ENCODE data around the gene LDLRAP1. TPM values are rescaled to one million over a fixed set of nuclear protein-coding genes. Genes with fewer than 3 reads are reported as not detected.
A peak's percentile ranks its signal among the peaks of the same experiment; 100 is the strongest.

Gene LDLRAP1
- total RNA-seq, 2 experiments from 2014 or later: 64.4 to 65.3 TPM

DNA sequence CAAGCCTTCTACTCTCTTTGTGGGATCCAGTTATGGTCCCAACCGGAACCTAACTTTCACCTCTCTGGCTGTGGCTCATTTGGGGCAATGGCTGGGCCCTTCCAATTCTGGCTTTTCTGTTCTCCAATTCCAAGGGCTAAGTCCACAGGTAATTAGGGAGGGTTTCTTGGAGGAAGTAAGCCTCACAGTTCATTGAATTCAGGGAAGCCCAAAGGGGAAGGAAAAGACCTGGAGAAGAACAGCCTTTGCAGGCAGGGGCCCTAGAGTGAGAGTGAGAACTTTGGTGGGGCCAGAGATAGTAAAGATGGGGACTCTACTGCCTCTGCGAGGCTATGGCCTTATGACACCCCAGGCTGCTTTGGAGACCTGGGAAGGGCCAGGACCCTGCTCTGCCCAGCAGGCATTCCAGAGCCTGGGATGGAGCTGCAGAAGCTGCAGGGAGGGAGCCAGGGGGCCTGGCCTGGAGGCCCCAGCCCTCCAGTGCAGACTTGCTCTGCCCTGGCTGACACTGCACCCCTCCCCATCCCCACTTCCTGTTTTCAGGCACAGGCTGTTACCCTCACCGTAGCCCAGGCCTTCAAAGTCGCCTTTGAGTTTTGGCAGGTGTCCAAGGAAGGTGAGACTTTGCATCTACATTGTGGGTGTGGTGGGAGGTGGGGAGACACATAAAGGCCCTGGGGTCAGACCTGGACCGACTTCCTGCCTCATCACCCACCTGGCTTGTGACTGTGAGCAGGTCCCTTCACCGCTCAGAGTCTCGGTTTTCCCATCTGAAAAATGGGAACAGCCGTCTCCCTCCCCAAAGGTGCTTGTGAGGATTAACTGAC lies 18.9 kb downstream of the LDLRAP1 start:
- Mint-ChIP-seq H3K4me3 (peak overlapping the region; percentile 82), H3K27ac (peak overlapping the region; percentile 98), H3K9me3 (no peaks in the 10 kb centered on the region), H3K4me1 (peaks cover 94% of the 10 kb centered on the region), H3K36me3 (ENCODE audit: low read depth) (peaks cover 78% of the 10 kb centered on the region), H3K27me3 (no peaks in the 10 kb centered on the region)
- ChIA-PET CTCF (interaction anchor here (0.6 to 0.9 kb wide), 2 partner anchors 16 to 1407 kb away, joined by 3 read pairs; no protein-coding TSS in a partner anchor), POLR2A (no interaction called here)
- peak; percentile 92 for DNase-seq

DNA sequence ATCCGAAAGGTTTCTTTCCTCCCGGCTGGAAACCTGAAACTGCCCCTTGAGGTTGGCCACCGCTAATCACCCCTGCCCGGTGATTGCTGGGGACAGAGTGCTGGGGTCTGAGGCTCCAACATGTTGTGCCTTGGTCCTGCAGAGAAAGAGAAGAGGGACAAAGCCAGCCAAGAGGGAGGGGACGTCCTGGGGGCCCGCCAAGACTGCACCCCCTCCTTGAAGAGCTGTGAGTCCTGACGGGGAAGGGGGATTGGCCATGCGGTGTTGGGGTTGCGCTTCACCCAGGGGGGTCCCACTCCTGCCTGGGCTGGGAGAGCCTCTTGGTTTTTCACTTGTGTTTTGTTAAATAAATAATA lies 19.5 kb downstream of the LDLRAP1 start:
- no peaks in the 10 kb centered on the region for H3K9me3 Mint-ChIP-seq
- peak overlapping the region; percentile 82 for H3K4me3 Mint-ChIP-seq
- ChIA-PET CTCF (no interaction called here), POLR2A (no interaction called here)
- H3K36me3 Mint-ChIP-seq (ENCODE audit: low read depth): peaks cover 77% of the 10 kb centered on the region
- H3K4me1 Mint-ChIP-seq: peaks cover 91% of the 10 kb centered on the region
- H3K27me3 Mint-ChIP-seq: no peaks in the 10 kb centered on the region
- H3K27ac Mint-ChIP-seq: peak overlapping the region; percentile 98
- no peak for DNase-seq

DNA sequence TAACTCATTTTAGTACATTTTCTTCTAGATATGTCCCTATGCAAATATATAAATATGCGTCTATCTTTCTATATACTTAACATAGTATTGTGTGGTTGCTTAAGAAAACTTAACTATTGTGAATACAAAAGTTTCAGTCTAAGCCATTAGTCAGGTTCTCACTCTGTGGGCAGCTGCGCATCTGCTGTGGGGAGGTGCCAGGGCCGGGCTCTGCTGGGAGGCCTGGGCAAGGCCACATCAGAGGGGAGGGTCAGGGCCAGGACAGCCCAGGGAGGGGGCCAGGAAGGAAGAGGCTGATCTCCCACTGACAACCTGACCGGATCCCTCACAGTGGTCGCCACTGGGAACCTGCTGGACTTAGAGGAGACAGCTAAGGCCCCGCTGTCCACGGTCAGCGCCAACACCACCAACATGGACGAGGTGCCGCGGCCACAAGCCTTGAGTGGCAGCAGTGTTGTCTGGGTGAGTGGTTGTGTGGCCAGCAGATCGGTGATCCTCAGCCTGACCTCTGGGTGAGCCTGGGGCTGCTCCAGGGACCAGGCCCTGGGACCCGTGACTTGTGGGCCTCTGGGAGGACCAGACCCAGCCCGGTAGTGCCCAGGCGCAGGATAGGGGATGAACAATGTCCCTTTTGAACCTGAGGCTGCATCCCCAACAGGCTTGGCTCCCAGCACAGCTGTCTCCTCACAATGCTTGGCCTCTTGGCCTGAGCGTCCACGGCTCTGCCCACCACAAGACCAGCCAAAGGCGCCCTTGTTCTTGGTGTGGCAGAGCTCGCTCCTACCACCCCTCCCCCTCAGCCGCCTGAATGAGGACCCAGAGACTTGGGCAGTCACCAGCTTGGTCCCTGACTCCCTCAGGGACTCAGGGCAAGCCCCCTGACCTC lies 20.2 kb downstream of the LDLRAP1 start:
- Mint-ChIP-seq H3K27ac (peak overlapping the region; percentile 98), H3K4me3 (peak overlapping the region; percentile 82)
- POLR2A ChIA-PET: interaction anchor here (0.6 kb wide), 2 partner anchors 17 to 127 kb away, joined by 3 read pairs; no protein-coding TSS in a partner anchor

DNA sequence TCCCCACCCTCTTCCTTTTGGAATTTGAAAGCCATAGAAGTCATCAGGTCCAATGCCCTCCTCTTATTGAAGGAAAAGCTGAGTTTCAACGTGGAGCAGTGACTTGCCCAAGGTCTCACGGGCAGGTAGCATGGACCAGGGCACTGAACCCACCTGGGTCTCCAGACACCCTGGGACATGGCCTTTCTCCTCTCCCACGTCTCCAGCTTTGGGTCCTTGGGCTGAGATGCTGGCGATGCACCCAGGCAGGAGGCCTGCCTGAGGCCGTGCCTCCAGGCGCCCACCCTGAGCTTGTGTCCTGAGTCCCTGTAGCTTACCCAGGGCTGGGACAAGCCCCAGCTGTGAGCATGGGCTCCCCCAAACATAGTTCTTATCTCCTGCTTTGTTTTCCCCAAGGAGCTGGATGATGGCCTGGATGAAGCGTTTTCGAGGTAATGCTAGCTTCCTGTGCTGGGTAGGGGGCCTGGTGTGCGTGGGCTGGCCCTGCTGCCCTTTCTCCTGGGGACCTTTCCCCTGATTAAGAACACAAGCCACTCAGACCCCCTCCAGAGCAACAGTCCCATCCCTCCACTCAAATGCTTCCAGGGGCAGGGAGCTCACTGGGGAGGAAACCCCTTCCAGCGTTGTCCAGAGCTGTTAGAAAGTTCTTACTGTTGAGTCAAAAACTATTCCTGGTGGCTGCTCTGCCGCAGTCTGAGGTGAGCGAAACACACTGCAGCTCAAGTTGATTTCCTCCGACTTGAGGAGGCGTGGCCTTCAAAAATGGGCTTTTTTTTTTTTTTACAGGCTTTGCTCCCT lies 21.6 kb downstream of the LDLRAP1 start:
- peak overlapping the region; percentile 82 for H3K4me3 Mint-ChIP-seq
- DNase-seq: peak; percentile 57
- no peaks in the 10 kb centered on the region for H3K9me3 Mint-ChIP-seq
- peak overlapping the region; percentile 81 for H3K27ac Mint-ChIP-seq
- no peaks in the 10 kb centered on the region for H3K27me3 Mint-ChIP-seq
- peaks cover 63% of the 10 kb centered on the region for H3K36me3 Mint-ChIP-seq (ENCODE audit: low read depth)
- peaks cover 81% of the 10 kb centered on the region for H3K4me1 Mint-ChIP-seq
- ChIA-PET CTCF (interaction anchor here (0.6 to 3.9 kb wide), 10 partner anchors 9 to 226 kb away, joined by 3 to 18 read pairs (median 5); no protein-coding TSS in a partner anchor), POLR2A (interaction anchor here (0.6 kb wide), 1 partner anchor 344 kb away, joined by 7 read pairs; no protein-coding TSS in a partner anchor)

More for the DNA sequence above, 20.2 kb downstream of the LDLRAP1 start:
- CTCF ChIA-PET: no interaction called here
- DNase-seq: no peak
- Mint-ChIP-seq H3K9me3 (no peaks in the 10 kb centered on the region), H3K4me1 (peaks cover 89% of the 10 kb centered on the region), H3K27me3 (no peaks in the 10 kb centered on the region), H3K36me3 (ENCODE audit: low read depth) (peaks cover 77% of the 10 kb centered on the region)

DNA sequence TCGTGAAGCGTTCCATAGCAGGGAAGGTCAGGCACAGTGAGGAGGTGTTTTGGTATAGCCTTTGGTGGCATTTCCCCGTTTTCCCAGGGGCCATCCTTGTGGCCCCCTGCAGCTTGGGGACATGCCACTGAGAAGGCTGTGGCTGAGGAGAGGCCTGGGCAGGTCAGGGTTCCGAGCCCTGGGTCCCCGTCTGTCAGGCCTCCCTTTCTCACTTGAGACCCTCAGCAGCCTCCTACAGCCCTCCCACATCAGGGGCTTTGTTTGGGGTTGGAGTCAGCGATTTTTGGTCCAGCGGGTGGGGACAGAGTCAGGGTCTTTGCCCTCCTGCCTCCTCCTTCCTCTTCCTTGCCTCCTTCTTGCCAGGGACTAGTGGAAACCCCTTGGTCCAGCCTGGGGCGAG lies 22.2 kb downstream of the LDLRAP1 start:
- Mint-ChIP-seq H3K27me3 (no peaks in the 10 kb centered on the region), H3K27ac (peak overlapping the region; percentile 81), H3K9me3 (no peaks in the 10 kb centered on the region), H3K4me3 (peak overlapping the region; percentile 82), H3K36me3 (ENCODE audit: low read depth) (peaks cover 60% of the 10 kb centered on the region), H3K4me1 (peaks cover 75% of the 10 kb centered on the region)
- ChIA-PET CTCF (interaction anchor here (0.6 to 3.9 kb wide), 9 partner anchors 8 to 226 kb away, joined by 3 to 18 read pairs (median 4); no protein-coding TSS in a partner anchor), POLR2A (interaction anchor here (0.6 kb wide), 1 partner anchor 343 kb away, joined by 7 read pairs; no protein-coding TSS in a partner anchor)
- DNase-seq: no peak

DNA sequence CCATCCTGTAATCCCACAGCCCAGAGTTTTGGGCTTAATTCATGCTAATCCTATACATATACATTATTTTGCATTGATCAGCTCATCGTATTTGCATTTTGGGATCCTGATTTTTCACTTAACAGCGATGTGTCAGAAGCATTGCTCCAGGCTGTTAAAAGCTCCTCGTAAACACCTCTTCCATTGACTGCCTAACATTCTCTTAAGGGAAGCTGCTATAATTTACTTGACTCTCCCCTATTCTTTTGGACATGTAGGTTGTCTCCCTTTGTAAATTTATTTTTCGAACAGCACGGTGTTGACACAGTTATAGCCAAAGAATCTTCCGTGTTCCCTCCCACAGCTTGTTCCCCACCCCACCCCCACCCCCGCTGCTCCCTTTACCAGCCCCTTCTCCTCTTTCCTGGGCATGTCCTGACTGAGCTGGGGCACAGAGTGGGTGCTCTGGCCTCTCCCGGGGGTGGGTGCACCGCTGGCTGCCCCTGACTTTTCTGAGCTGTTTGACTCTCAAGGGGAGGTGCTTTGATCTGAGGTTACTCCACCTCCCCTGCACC lies 22.8 kb downstream of the LDLRAP1 start:
- H3K4me1 Mint-ChIP-seq: peaks cover 68% of the 10 kb centered on the region
- H3K27me3 Mint-ChIP-seq: no peaks in the 10 kb centered on the region
- peaks cover 54% of the 10 kb centered on the region for H3K36me3 Mint-ChIP-seq (ENCODE audit: low read depth)
- DNase-seq: no peak
- H3K9me3 Mint-ChIP-seq: no peaks in the 10 kb centered on the region
- ChIA-PET POLR2A (no interaction called here), CTCF (interaction anchor here (1.3 to 3.9 kb wide), 4 partner anchors 13 to 225 kb away, joined by 3 to 18 read pairs (median 5); no protein-coding TSS in a partner anchor)
- H3K27ac Mint-ChIP-seq: peak overlapping the region; percentile 68
- H3K4me3 Mint-ChIP-seq: peak overlapping the region; percentile 37

DNA sequence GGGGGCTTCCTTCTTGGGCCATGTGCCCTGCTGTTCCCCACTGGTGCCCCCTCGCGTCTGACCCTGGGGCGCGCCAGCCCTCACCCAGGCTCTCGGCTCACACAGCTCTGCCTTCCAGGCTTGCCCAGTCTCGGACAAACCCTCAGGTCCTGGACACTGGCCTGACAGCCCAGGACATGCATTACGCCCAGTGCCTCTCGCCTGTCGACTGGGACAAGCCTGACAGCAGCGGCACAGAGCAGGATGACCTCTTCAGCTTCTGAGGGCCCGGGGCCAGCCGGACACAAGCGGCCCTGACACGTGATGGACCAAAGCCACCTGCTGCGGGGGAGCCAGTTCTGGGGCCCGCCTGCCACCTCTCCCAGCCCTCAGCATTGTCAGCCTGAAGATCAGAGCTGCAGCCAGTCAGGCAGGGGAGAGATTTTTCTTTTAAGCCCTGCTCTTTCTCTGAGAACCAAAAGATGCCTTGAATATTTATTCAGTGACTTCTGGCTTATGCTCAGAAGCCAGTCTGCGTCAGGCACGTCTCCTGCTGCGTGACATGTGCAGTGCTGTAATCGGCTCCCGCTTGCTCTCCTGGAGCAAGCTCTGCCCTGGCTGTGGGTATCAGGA lies 23.4 kb downstream of the LDLRAP1 start:
- H3K36me3 Mint-ChIP-seq (ENCODE audit: low read depth): peaks cover 48% of the 10 kb centered on the region
- H3K4me1 Mint-ChIP-seq: peaks cover 62% of the 10 kb centered on the region
- H3K4me3 Mint-ChIP-seq: peak overlapping the region; percentile 37
- peak; percentile 53 for DNase-seq
- H3K9me3 Mint-ChIP-seq: no peaks in the 10 kb centered on the region
- peak overlapping the region; percentile 68 for H3K27ac Mint-ChIP-seq
- ChIA-PET POLR2A (no interaction called here), CTCF (interaction anchor here (1.3 to 3.9 kb wide), 2 partner anchors 12 to 48 kb away, joined by 3 to 18 read pairs; no protein-coding TSS in a partner anchor)
- no peaks in the 10 kb centered on the region for H3K27me3 Mint-ChIP-seq

DNA sequence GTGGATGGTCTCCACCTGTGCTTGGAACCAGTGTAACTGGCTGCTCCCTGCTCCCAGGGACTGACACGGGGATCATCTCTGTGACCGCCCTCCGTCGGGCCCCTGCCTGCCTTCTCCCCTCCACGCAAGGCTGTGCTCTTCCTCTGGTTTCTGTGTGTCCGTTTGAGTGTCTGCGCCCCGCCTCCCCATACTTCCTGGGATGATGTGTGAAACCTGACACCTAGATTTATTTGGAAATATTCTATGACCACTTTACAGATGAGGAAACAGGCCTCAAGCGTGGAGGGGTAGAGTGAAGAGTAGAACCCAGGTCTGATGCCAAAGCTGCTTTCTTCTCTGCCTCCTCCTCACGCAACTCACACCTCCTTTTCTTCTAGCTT lies 24.3 kb downstream of the LDLRAP1 start:
- no peak for DNase-seq
- H3K27ac Mint-ChIP-seq: no peak overlapping the region
- H3K4me1 Mint-ChIP-seq: peaks cover 57% of the 10 kb centered on the region
- H3K27me3 Mint-ChIP-seq: no peaks in the 10 kb centered on the region
- CTCF ChIA-PET: interaction anchor here (0.9 to 3.9 kb wide), 3 partner anchors 11 to 48 kb away, joined by 3 to 18 read pairs (median 3); no protein-coding TSS in a partner anchor
- POLR2A ChIA-PET: no interaction called here
- H3K36me3 Mint-ChIP-seq (ENCODE audit: low read depth): peaks cover 42% of the 10 kb centered on the region
- no peak overlapping the region for H3K4me3 Mint-ChIP-seq
- H3K9me3 Mint-ChIP-seq: no peaks in the 10 kb centered on the region

DNA sequence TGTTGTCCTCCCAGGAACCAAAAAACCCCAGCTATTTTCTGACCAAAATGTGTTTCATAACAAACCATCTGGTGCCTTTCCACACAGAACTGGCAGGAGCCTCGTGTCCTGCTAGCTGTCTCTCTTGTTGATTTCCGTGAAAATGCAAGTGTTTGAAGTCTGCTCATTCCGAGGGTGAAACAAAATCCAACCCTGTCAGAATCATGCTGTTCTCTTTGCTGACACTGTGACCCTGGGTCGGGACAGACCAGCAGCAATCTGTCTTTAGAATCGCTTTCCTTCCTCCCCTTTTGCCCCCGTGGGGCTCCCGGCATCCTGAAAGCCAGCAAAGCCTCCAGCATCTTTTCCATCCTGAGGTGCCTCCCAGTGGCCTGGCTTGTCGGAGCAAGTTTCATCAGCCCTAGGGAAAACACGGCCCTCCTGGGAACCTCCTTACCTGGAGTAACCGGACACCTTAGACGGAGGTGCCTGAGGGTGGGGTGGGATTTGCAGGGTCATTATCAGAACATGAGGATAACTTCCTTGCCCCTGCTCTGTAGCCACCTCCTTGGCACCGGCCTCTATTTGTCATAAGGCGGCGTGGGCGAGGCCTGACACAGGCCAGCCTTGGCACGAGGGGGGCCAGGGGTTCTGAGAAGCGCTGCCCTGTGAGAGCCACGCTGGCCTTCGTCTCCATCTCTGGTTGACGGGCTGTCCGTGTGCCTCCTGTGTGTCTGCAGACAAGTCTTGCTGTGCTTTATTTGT lies 24.9 kb downstream of the LDLRAP1 start:
- H3K27me3 Mint-ChIP-seq: no peaks in the 10 kb centered on the region
- H3K9me3 Mint-ChIP-seq: no peaks in the 10 kb centered on the region
- H3K36me3 Mint-ChIP-seq (ENCODE audit: low read depth): peaks cover 37% of the 10 kb centered on the region
- DNase-seq: no peak
- H3K4me3 Mint-ChIP-seq: no peak overlapping the region
- ChIA-PET CTCF (interaction anchor here (0.9 to 3.9 kb wide), 2 partner anchors 11 to 29 kb away, joined by 3 to 18 read pairs; no protein-coding TSS in a partner anchor), POLR2A (no interaction called here)
- no peak overlapping the region for H3K27ac Mint-ChIP-seq
- peaks cover 53% of the 10 kb centered on the region for H3K4me1 Mint-ChIP-seq

DNA sequence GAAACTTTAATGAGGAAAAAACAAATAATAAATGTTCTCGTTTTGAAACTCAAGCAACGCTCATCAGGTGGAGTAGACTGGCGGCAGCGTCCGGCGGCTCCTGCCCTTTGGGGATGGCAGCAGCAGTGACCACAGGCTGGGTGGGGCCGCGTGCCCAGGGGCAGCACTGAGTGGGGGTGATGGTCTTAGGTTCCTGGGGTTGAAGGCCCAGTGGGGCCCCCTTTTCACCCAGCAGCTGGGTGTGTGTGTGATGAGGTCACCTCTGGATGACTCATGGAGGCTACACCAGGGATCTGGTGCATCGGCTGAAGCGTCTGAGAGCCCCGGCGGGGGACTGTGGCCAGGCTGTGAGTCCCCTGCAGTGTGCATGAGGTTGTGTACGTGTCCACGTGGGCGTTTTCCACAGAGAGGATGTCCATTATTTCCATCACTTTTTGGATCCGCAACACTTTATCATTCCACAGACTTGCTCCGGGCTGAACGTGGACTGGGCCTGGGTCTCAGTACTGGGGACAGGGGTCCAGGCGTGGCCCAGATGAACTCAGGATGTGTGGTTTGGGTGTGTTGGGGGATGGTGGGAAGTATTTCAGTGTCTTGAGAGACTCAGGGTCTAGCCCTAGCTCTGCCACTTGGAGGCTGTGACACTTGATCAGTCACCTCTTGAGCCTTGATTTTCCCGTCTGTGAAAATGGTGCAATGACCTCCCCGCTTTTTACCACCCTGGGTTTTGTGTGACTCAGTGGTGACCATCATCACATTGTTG lies 25.6 kb downstream of the LDLRAP1 start:
- peaks cover 34% of the 10 kb centered on the region for H3K36me3 Mint-ChIP-seq (ENCODE audit: low read depth)
- no peak overlapping the region for H3K27ac Mint-ChIP-seq
- H3K9me3 Mint-ChIP-seq: no peaks in the 10 kb centered on the region
- peaks cover 49% of the 10 kb centered on the region for H3K4me1 Mint-ChIP-seq
- H3K27me3 Mint-ChIP-seq: no peaks in the 10 kb centered on the region
- ChIA-PET CTCF (interaction anchor here (1.2 kb wide), 1 partner anchor 18 kb away, joined by 3 read pairs; no protein-coding TSS in a partner anchor), POLR2A (no interaction called here)
- no peak for DNase-seq
- H3K4me3 Mint-ChIP-seq: no peak overlapping the region
